GM18508 (cell line): ENCODE data around the gene LHFPL3.

Experiments
- ATAC-seq: cut with Tn5 transposase; IDR thresholded peaks from one replicate; pipeline ENCODE4 v1.9.1; 2021; ENCODE audit warnings: moderate number of reproducible peaks; ENCODE audit not compliant: insufficient read depth, unreplicated experiment

LHFPL3 gene

GRCh38 chr7:104469166-104469820 is 140.9 kb downstream of the LHFPL3 start:
- ATAC-seq = no peak

DNA sequence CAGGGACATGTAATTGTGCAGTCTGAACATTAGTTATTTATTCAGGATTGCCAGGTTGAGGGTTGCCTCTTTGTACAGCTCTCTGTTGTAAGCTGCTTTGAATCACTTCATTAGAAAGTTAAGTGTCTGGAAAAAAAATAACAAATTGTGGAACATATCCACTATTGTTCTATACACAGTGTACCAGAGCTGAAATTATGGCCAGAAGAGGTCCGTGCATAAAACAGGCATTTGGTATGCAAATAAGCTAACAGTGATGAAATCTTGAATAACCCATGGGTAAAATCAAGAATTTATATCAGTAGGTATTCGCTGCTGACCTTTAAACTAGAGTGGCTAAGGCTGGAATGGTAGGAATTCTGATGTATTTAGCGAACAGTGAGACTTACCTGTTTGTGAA is 152.1 kb downstream of the LHFPL3 start:
- ATAC-seq = no peak

- no peak for ATAC-seq
Observed at GRCh38 chr7:104482362-104483037, 154.1 kb downstream of the LHFPL3 start.

- ATAC-seq = no peak
Observed at GRCh38 chr7:104486931-104487330, 158.5 kb downstream of the LHFPL3 start.

DNA sequence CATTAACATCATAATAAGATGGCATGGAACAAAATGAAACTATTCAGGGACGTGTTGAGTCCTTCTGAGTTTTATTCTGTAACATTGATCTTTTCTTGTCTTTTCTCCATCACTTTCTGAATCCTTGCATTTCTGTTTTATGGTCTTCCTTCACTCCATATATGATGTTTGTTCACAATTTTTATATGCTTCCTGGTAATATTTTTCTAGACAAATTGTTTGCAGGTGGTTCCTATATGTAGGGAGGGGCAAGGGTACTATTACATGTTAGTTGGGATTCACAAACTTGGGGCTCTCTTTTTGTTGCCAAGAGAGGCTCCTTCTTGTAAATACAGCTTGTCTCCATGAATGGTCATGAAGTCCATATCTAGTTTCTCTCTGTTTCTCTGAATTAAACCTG is 159.2 kb downstream of the LHFPL3 start:
- ATAC-seq = no peak

GRCh38 chr7:104497379-104497967 is 169.1 kb downstream of the LHFPL3 start:
- no peak for ATAC-seq

DNA sequence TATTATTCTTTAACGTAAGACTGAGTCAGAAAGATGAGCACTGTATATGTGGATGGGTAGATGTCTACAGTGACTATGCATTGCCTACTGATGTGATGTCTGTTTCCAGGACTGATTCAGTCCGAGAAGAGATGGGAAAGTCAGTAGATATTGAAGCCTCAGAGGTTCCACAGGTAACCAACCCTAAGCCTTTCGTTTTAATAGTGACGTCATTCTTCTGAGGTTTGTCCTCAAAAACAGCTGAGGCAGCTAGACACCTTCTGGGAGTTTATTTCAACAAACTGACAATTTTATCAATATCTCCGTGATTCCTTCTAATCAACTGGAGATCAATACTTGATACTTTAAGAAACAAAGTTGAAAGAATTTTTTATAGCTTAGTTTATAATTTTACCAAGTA is 171.6 kb downstream of the LHFPL3 start:
- no peak for ATAC-seq

- no peak for ATAC-seq
Observed at GRCh38 chr7:104509874-104510273, 181.5 kb downstream of the LHFPL3 start.

DNA sequence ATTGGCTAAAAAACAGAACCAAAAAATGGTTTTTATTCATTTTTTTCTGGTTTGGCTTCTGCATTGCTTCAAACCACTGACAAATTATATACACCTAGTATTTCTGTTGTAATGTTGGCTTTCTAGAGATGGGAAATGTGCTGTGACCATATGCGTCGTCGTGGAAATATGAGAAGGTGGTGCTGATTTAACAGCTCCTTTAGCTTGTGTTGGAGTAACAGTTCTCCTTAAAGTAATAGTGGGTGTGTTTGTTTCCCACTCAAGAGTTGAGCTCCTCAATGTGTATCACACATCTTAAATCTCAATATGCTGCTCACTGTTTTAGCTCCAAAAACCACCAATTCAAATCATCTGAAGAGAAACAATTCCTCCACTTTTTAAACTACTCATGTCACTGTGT is 196.4 kb downstream of the LHFPL3 start:
- ATAC-seq = no peak

DNA sequence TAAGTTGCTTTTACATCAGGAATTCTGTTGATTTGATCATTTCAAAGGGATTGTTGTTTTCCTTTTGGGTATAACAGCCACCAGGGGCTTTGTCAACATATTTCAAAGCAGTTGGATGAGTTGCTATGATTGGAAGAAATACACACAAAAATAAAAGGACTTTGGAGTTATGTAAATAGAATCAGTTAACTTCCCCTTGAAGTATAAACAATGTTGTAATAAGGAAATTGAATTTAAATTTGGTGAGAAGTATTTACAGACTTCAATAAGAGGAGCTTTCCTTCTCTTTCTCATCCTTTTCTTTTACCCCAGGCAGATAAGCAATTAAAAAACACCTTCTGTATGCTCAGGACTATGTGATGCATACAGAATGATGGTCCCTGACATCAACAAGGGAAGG is 199.7 kb downstream of the LHFPL3 start:
- ATAC-seq = no peak

- ATAC-seq = no peak
Observed at GRCh38 chr7:104529567-104529966, 201.2 kb downstream of the LHFPL3 start.

- no peak for ATAC-seq
Observed at GRCh38 chr7:104530251-104530650, 201.8 kb downstream of the LHFPL3 start.

- ATAC-seq = no peak
Observed at GRCh38 chr7:104534149-104534548, 205.7 kb downstream of the LHFPL3 start.

- no peak for ATAC-seq
Observed at GRCh38 chr7:104535841-104536240, 207.4 kb downstream of the LHFPL3 start.

DNA sequence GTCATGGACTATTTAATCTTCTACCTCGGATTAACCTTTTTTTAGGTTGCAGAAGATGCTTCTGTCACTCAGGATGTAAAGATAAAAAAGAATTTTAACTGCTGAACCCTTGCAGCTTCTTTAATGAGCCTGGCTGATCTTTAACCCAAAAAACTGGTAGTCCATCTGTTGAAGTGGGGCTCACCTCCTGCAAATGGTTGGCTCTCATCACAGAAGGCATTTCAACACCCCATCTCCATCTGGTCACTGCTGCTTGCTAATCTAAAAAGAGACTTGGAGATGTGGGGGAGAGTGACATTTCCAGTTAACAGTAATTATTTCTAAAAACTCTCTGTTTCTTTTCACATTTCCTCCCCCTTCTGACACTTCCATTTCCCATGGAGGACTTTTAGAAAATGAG is 208.6 kb downstream of the LHFPL3 start:
- ATAC-seq = no peak

DNA sequence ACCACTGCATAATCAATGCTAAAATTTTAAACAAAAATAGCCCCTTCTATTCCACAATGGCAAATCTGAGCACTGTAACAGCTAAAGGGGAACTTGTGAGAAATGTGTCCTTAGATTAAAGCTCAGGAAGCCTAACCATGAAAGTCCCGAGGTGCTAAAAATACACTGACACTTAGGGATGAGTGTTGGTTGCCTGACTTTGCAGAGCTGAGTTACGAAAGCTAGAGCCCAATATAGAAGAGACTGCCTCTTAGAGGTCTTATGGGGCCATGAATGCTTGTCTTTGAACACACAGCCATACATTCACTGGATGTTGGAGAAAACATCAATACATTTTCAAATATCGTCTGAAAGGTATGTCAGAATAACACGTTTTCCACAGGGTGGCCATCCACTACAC is 209.7 kb downstream of the LHFPL3 start:
- ATAC-seq = no peak

- ATAC-seq = no peak
Observed at GRCh38 chr7:104541897-104542296, 213.5 kb downstream of the LHFPL3 start.

- ATAC-seq = no peak
Observed at GRCh38 chr7:104548861-104549260, 220.5 kb downstream of the LHFPL3 start.

- no peak for ATAC-seq
Observed at GRCh38 chr7:104550362-104550761, 222.0 kb downstream of the LHFPL3 start.

DNA sequence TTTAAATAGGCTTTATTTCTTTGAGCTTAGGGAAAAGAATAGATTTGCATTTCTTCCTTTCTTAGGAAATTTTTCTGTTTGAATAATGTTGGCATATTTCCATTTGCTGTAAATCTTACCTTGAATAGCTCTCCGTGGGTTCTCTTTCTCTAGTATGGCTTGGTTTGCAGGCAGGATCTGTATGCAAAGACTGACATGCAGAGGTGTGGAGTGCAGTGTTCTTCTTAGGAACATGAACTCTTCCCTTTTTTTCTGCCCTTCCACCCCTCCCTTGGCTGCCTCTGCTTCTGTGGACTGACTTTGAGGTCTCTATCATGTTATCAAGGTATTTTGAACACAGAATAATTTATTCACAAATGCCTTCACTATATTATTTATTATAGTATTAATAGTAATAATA is 222.8 kb downstream of the LHFPL3 start:
- ATAC-seq = no peak

DNA sequence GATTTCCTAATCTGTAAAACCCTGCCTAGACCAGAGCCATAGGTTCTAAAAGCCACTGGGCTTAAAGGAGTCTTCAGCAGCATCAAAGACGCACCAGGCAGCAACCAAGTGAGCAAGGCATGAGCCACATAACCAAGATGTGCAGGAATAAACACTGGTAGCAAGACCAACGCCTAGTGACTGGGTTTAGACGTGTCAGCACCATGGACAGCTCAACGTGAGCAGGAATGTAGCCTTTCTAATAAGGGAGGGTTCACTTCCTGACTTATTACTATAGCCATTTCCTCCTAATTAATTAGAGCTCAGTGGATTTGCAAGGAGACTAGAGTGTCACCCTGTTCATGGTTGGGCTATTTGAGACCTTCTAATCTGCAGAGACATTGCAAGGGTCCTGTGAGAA is 223.7 kb downstream of the LHFPL3 start:
- no peak for ATAC-seq

DNA sequence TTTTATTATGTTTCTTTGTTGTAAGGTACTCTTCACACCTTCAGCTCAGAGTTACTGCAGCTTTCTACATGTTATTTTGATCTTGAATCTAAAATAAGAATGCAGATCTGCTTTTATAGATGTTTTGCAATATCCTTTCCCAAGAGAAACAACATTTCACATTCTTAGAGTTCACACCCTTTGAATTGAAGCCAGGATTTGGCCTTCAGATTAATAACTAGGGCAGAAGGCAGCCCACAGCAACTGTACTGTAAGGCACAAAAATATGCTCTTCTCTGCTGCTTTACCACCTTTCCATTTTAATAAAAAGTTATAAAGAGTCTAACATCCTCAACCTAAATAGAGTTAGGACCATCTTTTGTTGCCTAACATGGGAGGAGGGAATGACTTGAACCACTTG is 224.7 kb downstream of the LHFPL3 start:
- ATAC-seq = no peak
